HCT116 (cell line): ENCODE measurements around the gene MZB1.

Experiments used
- CTCF ChIP-seq, 3 experiments: fragments of 200-600 bp in 1 of 3; sonication (generic) in 1 of 3; IDR thresholded peaks in 2 of 3; conservative IDR thresholded peaks in 1 of 3; 2 replicates each; pipeline ENCODE4 v1.5.1; 2012 to 2017; ENCODE audit warnings: low read depth in 2 of 3, low read length in 2 of 3, antibody characterized with exemption in 1 of 3, borderline replicate concordance in 1 of 3, control low read depth in 1 of 3, mild to moderate bottlenecking in 1 of 3, mixed read lengths in 1 of 3, mixed run types in 1 of 3, moderate library complexity in 1 of 3; ENCODE audit not compliant: insufficient read depth in 1 of 3
- RAD21 ChIP-seq: IDR thresholded peaks from 2 replicates; pipeline ENCODE4 v1.6.1; 2012; ENCODE audit warnings: low read depth, mild to moderate bottlenecking
- ZNF274 ChIP-seq: fragments of 200-500 bp; sonication (Bioruptor generic); IDR thresholded peaks from 2 replicates; pipeline ENCODE4 v1.6.1; 2014; ENCODE audit warnings: mild to moderate bottlenecking, low read depth, low read length, inconsistent platforms

- no peak for TF ChIP-seq CTCF (IDR thresholded peaks at IDR 0.05 in 2 of 3, conservative IDR thresholded peaks at IDR 0.05 in 1 of 3; ENCODE audit: borderline replicate concordance in 1 of 3, insufficient read depth in 1 of 3, low read depth in 2 of 3, low read length in 2 of 3)
- no peak for TF ChIP-seq ZNF274
- TF ChIP-seq RAD21, result no peak
These were observed 27.8 kb downstream of the MZB1 start for GRCh38 chr5:139361835-139362429.
